Vagina (tissue), 2 donors: ENCODE measurements around the gene TEAD1.

Source experiments
- POLR2AphosphoS5 ChIP-seq, 2 donors: sonication (generic); formaldehyde crosslinking; IDR thresholded peaks; one replicate each; pipeline ENCODE4 v1.9.0; 2017; ENCODE audit warnings: antibody characterized with exemption in 2 of 2, mild to moderate bottlenecking in 2 of 2, low read depth in 1 of 2; ENCODE audit not compliant: insufficient read depth in 1 of 2
- TF ChIP-seq, protein P1 (sequence below), 3 experiments: fragments of 450-650 bp in 2 of 3; fragments of 200-600 bp in 1 of 3; sonication (generic) in 1 of 3; IDR thresholded peaks; one replicate each; pipeline ENCODE4 v1.5.1; 2017 to 2019; ENCODE audit warnings: antibody characterized with exemption in 3 of 3, mild to moderate bottlenecking in 2 of 3, moderate library complexity in 2 of 3

DNA sequence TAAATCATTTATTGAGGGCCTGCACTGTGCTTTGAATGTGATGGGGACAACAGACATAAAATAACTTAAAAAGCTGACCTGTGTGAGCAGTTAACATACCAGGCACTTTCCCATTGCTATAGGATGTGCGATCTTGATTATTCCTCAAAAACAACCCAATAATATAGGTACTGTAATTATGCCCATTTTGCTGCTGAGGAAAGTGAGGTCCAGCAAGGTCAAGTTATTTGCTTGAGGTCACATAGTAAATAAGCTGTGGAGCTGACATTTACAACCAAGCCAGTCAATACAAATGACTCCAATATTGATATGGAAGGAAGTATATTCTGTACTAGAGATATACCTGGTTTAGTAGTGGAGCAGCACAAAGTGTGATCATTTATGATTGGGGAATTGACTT is 96.2 kb downstream of the TEAD1 start:
- TF ChIP-seq, protein P1, sequence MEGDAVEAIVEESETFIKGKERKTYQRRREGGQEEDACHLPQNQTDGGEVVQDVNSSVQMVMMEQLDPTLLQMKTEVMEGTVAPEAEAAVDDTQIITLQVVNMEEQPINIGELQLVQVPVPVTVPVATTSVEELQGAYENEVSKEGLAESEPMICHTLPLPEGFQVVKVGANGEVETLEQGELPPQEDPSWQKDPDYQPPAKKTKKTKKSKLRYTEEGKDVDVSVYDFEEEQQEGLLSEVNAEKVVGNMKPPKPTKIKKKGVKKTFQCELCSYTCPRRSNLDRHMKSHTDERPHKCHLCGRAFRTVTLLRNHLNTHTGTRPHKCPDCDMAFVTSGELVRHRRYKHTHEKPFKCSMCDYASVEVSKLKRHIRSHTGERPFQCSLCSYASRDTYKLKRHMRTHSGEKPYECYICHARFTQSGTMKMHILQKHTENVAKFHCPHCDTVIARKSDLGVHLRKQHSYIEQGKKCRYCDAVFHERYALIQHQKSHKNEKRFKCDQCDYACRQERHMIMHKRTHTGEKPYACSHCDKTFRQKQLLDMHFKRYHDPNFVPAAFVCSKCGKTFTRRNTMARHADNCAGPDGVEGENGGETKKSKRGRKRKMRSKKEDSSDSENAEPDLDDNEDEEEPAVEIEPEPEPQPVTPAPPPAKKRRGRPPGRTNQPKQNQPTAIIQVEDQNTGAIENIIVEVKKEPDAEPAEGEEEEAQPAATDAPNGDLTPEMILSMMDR (IDR thresholded peaks at IDR 0.05), result no peak
- no peak for TF ChIP-seq POLR2AphosphoS5 (IDR thresholded peaks at IDR 0.05; ENCODE audit: insufficient read depth in 1 of 2, low read depth in 1 of 2)
